HG02610 (cell line): ENCODE results near the gene TMEFF1.

ENCODE experiments used
- ATAC-seq: cut with Tn5 transposase; IDR thresholded peaks from one replicate; pipeline ENCODE4 v1.9.1; 2021; ENCODE audit warnings: mild to moderate bottlenecking, moderate library complexity; ENCODE audit not compliant: unreplicated experiment

Gene TMEFF1

DNA sequence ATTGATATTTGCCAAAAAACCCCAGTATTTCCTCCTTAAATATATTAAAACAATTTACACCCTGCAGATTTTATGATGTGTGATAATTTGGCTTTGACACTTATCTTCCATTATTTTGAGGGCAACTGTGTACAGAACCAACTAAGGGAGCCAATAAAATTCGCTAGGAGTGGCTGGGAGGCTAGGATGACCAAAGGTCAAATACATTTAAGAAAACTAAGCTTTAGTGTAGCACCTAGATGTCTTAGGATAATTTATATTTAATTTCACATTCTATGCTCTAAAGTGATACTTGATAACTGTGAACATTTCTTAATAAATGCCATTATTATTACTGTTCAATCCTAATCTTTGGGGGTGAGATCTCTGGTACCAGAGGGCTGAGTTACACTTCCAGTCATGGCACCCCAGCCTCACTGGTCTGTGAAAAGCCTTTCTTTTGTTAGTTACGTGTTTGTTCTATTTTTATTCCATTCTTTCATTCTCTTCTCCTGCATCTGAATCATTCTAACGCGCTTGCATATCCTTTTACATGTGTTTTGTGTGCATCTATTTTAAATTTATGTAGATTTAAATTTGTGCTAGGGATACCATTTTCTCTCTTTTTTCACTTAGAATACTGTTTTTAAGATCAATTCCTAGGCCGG lies 26.9 kb upstream of the TMEFF1 start:
- no peak for ATAC-seq

DNA sequence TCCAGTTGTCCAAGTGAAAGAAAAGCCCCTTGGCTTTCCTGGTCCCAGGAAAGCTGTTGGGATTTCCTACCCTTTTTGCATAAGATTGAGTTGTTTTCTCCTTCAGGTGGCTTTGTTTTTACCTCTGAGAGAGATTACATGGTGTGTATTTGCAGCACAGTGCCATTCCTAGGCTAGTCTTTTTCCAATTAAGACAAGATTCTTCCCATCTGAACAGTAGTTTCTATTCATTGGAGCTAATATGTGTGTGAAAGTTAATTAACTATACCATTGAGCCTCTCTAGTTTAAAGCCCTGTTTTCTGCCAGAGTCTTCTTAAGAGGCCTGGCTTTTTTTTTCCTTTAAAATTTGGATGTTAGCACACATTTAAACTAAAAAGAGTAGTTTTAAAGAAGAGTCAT lies 25.9 kb upstream of the TMEFF1 start:
- no peak for ATAC-seq

DNA sequence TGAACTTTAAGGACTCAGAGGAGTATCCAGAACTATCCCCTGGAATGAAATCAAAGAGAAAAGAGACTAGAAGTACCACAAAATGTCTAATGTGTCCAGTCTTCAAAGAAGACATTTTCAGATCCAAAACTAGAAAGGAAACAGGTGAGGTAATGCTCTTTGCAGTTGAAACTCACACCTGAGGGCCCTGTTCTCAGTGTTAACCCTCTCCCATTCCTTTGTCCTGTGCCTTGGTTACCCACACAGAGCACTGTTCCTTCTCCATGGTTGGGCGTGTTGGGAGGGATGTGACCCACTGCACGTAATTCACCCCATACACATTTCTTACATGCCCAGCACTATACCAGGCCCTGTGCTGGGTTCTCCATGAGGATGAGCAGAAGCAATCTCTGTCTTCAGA lies 24.7 kb upstream of the TMEFF1 start:
- ATAC-seq, result no peak

GRCh38 chr9:100449420-100449819 lies 23.5 kb upstream of the TMEFF1 start:
- ATAC-seq, result peak; percentile 66

GRCh38 chr9:100452894-100453293 lies 20.1 kb upstream of the TMEFF1 start:
- ATAC-seq, result no peak

- ATAC-seq, result no peak
Observed at GRCh38 chr9:100455470-100455869, 17.5 kb upstream of the TMEFF1 start.

- no peak for ATAC-seq
Observed at GRCh38 chr9:100457517-100457916, 15.4 kb upstream of the TMEFF1 start.

- no peak for ATAC-seq
Observed at GRCh38 chr9:100459963-100460362, 13.0 kb upstream of the TMEFF1 start.

GRCh38 chr9:100465274-100465673 lies 7.7 kb upstream of the TMEFF1 start:
- no peak for ATAC-seq

DNA sequence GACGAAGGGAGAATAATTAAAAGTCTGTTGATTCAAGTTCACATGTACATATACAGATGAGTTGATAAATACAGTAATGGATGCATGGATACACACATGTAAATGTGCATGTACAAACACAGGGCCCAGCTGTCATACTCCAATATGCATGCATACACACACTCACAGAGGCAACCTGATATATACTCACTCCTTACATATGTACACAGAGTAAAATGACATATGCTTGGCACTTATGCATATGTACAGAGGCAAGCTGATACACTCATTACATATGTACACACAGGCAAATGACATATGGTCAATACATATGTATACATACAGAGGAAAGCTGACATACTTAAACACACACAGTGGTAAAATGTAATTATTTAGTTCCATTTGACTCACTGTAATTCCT lies 7.2 kb upstream of the TMEFF1 start:
- no peak for ATAC-seq

DNA sequence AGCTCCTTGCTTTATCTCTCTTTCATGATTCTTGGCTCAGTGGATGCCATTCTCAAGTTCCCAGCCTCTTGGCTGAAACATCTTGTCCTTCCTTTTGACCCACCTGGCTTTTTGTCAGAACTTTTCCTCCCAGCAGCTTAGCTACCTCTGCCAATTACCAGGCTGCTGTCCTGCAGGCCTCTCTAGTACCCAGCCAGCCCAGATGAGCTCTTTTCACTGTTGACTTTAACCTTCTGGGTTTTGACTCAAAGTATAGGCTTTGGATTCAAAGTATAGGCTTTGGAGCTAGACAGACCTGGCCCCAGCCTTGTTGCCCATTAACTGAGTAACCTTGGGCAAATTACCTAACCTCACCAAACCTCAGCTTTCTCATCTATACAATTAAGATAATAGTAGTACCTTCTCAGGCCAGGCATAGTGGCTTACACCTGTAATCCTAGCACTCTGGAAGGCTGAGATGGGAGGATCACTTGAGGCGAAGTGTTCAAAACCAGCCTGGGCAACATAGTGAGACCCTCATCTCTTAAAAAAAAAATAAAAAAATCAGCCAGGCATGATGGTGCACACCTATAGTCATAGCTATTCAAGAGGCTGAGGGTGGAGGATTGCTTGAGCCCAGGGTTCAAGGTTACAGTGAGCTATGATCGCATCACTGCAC lies 6.6 kb upstream of the TMEFF1 start:
- ATAC-seq, result no peak

GRCh38 chr9:100466829-100467221 lies 6.1 kb upstream of the TMEFF1 start:
- no peak for ATAC-seq

GRCh38 chr9:100468041-100468440 lies 4.9 kb upstream of the TMEFF1 start:
- ATAC-seq, result no peak

GRCh38 chr9:100472268-100472667 lies 681 bp upstream of the TMEFF1 start:
- no peak for ATAC-seq

DNA sequence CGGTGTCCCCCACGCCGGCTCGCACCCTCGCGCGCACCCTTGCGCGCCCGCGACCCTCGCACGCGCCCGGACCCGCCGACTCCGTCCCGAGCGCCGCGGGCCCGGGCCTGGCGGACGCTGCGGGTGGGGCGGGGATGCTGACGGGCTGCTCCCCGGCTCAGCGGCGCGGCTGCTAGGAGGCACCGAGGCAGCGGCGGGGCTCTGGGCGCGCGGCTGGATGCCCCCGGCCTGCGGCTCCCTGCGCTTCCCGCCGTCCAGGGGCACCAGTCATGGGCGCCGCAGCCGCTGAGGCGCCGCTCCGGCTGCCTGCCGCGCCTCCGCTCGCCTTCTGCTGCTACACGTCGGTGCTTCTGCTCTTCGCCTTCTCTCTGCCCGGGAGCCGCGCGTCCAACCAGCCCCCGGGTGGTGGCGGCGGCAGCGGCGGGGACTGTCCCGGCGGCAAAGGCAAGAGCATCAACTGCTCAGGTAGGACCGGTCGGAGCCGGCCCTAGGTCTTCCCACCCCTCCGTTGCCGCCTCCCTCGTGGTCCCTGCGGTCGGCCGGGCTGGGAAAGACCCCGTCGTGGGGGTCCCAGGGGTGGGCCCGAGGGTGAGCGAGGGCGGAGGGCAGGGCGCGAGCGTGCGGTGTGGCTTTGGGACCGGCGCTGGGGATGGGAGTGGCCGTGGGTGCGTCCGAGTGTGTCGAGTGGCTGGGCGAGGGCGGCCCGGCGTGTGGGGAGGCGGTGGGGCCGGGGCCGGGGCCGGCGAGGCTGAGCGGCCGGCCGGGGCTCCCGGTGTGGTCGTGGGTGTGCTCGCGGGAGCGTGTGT lies 530 bp downstream of the TMEFF1 start:
- ATAC-seq, result peak; percentile 68

DNA sequence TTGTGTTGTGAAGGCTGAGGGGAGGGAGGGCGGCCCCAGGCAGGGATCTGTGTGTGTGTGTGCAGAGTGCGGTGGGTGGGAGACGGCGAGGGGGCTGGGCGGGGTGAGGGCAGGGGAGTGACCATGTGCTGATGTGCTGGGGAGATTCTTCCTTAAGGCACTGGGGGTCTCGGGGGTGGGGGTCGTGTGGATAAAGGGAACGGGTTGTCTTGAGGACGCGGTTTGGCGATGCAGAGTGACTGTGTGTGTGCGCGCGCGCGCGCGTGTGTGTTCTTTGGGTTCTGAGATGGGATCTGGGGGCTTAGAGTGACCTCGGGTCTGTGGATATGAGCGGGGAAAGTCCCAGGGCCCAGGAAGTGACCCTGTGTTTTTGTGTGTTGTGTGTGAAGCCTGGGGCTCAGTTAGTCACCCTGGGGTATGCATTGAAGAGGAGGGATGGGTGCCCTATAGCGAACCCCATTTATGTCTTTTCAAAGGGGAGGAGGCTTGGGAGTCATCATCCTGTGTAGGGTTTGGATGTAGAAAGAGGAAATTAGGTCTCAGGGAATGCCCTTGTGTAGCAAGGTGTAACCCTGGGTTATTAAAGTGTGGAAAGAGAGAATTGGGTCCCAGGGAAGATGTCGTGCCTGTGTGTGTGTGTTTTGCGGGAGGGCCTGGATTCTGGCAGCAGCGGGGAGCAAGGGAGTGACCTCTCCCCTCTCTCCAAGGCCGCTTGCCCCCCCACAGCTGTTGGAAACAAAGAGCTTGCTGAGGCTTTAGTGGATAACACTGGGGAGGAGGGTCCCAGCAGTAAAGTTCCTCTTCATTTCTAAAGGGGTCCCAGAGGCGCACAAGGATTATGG lies 1.4 kb downstream of the TMEFF1 start:
- no peak for ATAC-seq

DNA sequence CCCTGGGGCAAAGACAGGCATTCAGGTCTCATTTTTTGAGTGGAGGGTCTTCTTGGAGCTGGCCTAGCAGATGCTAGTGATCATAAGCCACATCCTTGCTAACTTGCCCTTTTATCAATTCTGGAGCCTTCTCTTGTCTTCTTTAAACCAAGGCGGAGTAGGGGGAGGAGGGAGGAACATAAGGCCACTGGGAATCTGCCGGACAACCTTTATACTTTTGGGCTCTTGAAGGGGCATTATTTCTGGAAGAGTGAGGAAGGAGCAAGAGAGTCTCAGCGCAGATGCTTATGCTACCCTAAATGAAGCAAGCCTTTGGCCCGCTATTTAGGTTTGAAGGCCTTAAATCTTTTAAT lies 2.0 kb downstream of the TMEFF1 start:
- no peak for ATAC-seq

- no peak for ATAC-seq
Observed at GRCh38 chr9:100477241-100477640, 4.3 kb downstream of the TMEFF1 start.

DNA sequence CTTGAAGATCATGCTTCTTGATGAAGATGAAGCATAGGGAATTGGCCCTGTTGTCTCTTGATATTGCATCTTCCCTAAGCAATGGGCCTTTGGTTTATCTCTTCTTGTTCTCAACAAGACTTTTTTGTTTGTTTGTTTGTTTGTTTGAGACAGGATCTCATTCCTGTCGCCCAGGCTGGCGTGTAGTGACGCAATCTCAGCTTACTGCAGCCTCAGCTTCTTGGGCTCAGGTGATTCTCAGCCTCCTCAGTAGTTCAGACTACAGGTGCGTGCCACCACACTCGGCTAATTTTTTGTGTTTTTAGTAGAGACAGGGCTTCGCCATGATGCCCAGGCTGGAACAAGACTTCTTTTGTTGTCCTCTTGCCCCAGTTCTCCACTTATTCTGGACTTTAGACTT lies 5.2 kb downstream of the TMEFF1 start:
- ATAC-seq, result no peak

DNA sequence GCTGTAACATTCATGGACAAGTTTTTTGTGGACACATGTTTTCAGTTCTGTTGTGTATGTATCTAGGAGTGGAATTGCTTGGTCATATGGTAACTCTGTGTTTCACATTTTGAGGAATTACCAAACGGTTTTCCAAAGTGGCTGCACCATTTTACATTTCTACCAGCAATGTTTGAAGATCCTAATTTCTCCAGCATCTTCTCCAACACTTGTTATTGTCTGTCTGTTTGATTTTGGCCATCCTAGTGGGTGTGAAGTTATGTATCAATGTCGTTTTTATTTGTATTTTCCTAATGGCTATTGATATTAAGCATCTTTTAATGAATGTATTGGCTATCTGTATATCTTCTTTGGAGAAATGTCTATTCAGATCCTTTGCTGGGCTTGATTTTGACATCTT lies 6.9 kb downstream of the TMEFF1 start:
- ATAC-seq, result no peak

GRCh38 chr9:100485196-100485595 lies 12.2 kb downstream of the TMEFF1 start:
- ATAC-seq, result no peak
